HG03066 (cell line): ENCODE results near the gene ATRNL1.

Source experiments
- ATAC-seq: cut with Tn5 transposase; IDR thresholded peaks from one replicate; pipeline ENCODE4 v1.9.1; 2021; ENCODE audit warnings: low read depth; ENCODE audit not compliant: unreplicated experiment

The ATRNL1 gene

DNA sequence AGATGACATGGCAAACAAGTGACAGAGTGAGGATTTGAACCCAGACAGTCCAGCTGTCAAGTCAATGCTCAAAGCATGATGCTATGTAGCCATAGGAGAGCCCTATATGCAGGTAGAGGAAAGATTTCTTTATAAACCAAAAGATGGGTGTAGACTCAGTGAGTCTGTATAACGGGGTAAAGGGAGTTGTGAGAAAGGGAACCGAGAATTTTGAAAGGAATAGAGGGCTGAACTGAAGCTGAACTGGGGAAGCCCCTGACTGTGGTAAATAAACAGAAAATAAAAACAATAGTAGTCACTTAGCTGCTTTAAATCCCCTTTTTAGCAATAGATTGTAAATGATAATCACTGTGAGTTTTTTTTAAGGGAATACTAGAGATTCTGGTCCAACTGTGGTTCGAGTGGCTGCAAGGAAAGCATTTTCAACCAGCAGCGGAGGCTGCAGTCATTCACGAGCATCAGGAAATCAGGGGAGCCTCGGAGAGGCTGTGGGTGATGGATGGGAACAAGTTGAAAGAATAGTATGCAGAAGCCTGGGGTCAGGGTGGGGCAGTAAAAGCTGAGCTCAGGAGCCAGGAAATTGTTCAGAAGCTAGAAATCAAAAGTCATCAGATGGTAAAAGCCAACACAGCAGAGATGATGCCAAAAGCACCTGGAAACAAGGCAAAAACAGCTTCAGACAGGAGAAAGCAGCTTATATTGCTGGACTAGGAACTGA, 786.4 kb downstream of the ATRNL1 start:
- peak; percentile 65 for ATAC-seq

DNA sequence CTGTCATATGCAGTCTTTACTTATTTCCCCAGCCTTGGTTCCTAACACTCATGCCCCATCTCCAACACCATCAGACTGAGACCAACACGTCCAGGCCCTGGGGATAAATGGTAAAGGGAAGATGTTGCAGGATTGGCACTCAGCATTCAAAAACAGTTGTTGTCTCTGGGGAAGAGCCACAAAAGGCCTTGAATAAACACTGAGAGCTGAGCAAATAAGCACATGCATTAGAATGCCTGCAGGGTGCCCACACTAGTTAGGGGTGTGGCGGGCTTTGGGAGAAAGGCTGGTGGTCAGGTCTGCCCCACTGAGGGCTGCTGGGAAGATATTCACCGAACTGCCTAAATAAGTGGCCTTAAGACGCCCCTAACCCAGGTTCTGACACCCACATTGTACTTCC, 788.9 kb downstream of the ATRNL1 start:
- ATAC-seq, result no peak

DNA sequence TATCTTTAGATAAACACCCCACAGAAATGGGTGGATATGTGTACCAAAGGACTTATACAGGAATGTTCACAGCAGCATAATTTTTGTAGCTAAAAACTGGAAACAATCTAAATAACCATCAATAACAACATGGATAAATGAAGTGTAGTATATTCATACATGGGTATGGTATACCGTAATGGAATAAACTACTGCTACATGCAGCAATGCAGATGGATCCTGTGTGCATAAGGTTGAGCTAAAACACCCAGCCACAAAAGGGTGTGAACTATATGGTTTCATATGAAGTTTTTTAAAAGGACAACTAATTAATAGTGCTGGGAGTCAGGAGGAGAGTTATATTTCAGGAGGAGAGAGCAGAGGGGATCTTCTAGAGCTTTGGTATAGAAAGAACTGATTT, 790.2 kb downstream of the ATRNL1 start:
- ATAC-seq, result no peak

GRCh38 chr10:115884331-115884730, 791.2 kb downstream of the ATRNL1 start:
- ATAC-seq, result no peak

GRCh38 chr10:115895166-115895565, 802.0 kb downstream of the ATRNL1 start:
- ATAC-seq, result no peak

GRCh38 chr10:115898242-115898641, 805.1 kb downstream of the ATRNL1 start:
- no peak for ATAC-seq

DNA sequence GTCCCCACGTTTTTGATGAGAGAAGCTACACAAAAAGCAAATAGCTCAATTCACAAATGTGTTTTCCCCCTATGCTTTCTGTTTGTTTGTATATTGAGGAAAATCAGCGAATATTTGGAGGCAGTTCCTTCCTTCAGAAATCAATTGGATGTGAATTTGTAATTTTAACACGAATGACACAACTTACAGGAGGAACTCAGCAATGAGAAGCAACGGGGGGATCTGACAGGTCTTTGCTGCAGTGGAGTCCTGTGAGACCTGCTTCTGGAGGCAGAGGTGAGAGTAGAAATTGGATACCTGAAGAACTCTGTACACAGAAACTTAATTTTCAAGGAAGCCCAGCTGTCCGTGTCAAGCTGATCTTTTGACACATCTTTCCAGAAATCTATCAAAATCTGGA, 809.4 kb downstream of the ATRNL1 start:
- no peak for ATAC-seq

GRCh38 chr10:115903207-115903606, 810.0 kb downstream of the ATRNL1 start:
- no peak for ATAC-seq

DNA sequence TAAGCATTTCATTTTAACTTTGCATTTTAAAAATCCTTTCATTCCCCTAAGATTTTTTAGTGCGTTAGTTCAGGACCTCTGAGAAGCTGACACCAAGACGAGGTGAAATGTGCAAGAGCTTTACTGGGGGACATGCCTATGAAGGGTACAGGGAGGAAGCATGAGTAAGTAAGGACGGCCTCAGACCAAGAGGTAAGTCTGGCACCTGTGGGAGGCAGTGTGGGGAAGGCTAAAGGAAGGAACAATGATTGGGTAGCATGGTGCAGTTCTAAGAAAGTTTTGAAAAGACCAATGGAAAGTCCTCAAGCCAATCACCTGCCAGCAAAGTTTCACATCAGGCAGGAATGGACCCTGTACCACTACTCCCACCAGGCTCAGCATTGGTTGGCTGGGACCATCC, 810.7 kb downstream of the ATRNL1 start:
- no peak for ATAC-seq

DNA sequence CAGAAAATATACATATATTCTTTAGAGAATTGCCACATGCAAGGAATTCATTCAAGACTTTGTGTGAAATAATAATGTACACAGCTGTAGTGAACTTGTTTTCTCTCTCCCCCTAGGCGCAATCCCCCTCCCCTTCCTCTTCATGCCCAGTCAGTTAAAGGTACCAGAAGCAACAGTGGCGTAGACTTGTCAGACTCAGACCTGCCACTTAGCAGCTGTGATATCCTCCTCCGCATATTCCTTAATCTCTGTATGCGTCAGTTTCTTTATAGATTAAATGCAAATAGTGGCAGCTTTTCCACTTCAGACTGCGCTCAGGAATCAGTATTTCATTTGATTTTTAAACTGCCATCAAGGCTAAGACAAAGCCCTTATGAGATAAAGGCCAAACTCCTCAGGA, 815.9 kb downstream of the ATRNL1 start:
- ATAC-seq, result no peak

DNA sequence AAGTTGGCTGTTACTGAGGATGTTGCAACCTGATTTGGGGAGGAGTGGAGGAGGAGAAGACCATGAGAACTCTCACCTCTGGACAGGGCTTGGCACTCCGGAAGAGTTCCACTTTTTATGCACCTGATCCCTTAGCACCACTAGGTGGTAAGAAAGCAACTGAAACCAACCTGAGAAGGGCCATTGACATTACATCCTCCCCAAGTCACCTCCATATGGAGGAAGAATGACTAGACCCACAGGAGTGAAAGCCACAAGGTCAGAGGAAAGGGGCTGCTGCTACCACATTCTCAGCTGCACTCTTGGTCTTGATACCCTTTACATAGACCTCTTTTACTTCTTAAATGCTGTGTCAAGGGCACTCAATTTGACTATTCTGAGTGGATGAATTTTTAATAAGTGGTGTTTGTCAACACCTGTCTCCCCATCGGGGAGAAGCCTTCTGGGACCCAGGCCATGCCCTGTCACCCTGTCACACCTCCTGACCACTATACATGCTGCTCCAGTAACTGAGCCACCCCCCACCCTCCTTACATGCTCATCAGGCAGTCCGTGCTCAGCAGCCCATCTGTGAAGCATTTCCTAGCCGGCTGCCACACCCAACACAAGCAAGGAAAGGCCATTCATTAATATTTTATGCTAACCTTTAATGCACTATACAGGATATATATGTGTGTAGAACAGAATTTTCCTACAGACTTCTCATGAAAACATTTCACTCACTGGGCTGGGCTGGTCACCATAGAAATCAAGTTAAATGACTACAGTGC, 817.0 kb downstream of the ATRNL1 start:
- ATAC-seq, result no peak

GRCh38 chr10:115914475-115914874, 821.3 kb downstream of the ATRNL1 start:
- no peak for ATAC-seq

DNA sequence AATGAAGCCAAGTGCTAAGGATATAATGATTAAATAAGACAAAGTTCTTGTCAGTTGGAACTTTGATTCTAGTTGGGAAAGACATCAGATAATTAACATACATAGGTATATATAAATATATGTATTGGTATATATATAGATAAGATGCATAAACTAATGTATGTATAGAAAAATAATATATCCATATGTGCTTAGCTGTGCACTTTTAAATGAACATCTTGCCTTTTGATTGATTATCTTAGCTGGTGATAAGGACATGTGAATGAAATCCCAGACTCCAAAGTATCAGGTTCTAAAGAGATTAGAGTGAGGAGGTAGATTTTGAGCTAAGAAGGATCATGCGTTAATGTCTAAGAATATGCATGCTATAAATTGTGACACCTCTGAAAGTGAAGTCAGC, 822.3 kb downstream of the ATRNL1 start:
- ATAC-seq, result no peak

GRCh38 chr10:115918812-115919211, 825.6 kb downstream of the ATRNL1 start:
- ATAC-seq, result no peak

GRCh38 chr10:115921795-115922194, 828.6 kb downstream of the ATRNL1 start:
- no peak for ATAC-seq

DNA sequence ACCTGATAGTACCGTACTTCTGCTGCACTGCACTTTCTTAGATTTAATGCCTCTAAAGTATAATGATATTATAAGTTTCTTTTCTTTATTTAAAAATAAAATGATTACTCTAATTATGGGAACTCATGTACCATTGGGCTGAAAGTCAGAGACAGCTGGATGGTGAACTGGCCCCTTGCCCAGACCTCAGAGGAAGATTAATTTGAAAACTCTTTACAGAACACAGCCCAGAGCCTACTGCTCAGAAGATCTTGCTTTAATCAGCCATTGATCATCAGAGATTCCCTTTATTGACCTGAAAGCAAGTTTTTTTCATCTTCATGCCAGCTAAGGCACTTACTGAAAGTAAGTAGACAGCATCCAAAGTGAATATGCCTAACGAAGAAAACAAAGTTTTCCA, 838.1 kb downstream of the ATRNL1 start:
- no peak for ATAC-seq

DNA sequence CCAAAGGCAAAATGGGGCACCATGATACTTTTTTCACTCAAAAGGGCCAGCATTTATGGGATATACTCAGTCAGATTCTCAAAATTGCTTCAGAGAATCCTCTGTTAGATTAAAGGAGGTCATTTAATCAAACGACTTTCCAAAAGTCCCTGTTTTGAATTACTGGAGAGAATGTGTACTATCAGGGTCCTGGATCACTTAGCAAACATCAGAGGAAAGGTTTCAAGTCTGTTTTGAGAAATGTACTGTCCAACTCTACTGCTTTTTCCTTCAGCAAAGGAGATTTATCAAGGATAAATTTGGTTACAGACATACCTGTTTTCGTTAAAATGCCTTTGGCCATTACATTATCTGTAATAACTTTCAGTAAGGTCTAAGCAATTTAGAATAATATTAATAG, 838.9 kb downstream of the ATRNL1 start:
- ATAC-seq, result no peak

DNA sequence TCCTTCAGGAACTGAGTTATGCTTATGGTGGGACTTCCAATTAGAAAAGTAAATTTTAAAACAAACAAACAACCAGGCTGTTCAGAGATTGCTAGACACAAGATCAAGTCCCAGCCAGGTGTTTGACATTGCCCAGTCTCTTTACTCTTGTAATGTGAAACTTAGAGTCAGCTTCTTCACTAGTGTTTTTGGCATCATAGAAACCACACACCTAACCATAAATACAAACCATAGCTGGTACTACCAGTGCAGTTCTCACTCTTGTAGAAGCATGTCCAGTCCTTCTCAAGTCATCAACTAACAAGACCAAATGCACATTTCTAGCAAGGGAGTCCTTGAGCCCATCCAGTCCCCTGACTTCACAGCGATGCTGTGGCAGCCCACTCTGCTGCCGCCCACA, 839.9 kb downstream of the ATRNL1 start:
- no peak for ATAC-seq

DNA sequence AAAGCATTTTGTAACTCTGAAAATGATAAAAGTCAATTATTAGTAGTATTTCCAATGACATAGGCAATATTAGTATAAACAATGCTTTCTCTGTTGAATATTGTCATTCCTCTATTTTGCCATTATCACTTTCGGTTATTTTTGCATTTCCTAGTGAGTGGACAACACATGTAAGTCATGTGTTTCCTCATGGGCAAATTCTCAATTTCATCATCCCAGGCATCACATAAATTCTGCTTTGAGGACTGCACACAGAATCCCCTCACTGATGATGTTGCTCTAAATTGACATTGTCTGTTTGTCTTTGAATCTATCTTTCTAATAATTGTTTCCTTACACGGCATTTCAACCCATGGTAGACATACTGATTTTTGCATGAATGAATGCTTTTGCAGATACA, 842.6 kb downstream of the ATRNL1 start:
- no peak for ATAC-seq

- no peak for ATAC-seq
These were observed 844.0 kb downstream of the ATRNL1 start for GRCh38 chr10:115936926-115937767.

DNA sequence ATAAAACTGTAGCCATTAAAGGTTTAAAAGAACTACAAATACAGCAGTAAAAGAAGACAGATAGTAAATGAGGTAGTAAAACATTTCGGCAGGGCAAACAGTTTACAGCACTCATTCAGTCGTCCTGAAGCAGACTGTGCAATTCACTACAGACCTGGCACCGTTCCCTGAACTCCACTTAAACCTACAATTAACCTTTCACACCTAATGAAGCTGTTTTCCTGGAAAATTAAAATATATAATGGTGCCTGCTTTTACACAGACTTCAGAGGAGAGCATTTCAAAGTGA, 844.5 kb downstream of the ATRNL1 start:
- no peak for ATAC-seq
